Renal cortex interstitium (tissue), 15 donors: ENCODE measurements around the gene DNAH9. TPM values are rescaled to one million over a fixed set of nuclear protein-coding genes. Genes with fewer than 3 reads are reported as not detected.

Source experiments
- DNase-seq, 11 donors: peaks; one replicate each; pipeline ENCODE4 v3.0.0-alpha.2; 2013; ENCODE audit warnings: low read depth in 9 of 11, low spot score in 4 of 11; ENCODE audit errors: extremely low read depth in 1 of 11
- long read RNA-seq, 16 experiments: transcript quantifications; one replicate each; lab custom pipeline, GENCODE V29; 2026
- polyA plus RNA-seq, 3 donors: library from polyadenylated mRNA; unstranded; fragments of 120-200 nt; gene quantifications; one replicate each; pipeline ENCODE4 v1.2.1, GENCODE V29; 2013; ENCODE audit not compliant: insufficient read length in 3 of 3

Gene DNAH9, protein sequence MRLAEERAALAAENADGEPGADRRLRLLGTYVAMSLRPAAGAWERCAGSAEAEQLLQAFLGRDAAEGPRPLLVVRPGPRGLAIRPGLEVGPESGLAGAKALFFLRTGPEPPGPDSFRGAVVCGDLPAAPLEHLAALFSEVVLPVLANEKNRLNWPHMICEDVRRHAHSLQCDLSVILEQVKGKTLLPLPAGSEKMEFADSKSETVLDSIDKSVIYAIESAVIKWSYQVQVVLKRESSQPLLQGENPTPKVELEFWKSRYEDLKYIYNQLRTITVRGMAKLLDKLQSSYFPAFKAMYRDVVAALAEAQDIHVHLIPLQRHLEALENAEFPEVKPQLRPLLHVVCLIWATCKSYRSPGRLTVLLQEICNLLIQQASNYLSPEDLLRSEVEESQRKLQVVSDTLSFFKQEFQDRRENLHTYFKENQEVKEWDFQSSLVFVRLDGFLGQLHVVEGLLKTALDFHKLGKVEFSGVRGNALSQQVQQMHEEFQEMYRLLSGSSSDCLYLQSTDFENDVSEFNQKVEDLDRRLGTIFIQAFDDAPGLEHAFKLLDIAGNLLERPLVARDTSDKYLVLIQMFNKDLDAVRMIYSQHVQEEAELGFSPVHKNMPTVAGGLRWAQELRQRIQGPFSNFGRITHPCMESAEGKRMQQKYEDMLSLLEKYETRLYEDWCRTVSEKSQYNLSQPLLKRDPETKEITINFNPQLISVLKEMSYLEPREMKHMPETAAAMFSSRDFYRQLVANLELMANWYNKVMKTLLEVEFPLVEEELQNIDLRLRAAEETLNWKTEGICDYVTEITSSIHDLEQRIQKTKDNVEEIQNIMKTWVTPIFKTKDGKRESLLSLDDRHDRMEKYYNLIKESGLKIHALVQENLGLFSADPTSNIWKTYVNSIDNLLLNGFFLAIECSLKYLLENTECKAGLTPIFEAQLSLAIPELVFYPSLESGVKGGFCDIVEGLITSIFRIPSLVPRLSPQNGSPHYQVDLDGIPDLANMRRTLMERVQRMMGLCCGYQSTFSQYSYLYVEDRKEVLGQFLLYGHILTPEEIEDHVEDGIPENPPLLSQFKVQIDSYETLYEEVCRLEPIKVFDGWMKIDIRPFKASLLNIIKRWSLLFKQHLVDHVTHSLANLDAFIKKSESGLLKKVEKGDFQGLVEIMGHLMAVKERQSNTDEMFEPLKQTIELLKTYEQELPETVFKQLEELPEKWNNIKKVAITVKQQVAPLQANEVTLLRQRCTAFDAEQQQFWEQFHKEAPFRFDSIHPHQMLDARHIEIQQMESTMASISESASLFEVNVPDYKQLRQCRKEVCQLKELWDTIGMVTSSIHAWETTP (N-terminal part only)
- polyA plus RNA-seq: 1 to 10 TPM; 4.6 to 6.2 (median 5.1) TPM
- long read RNA-seq, donor 1: 0 reads
- long read RNA-seq, donor 2: 0 reads
- long read RNA-seq, donor 3: 0 reads
- long read RNA-seq, donor 4, partial matches to known transcripts: 0 of 2 reads
- long read RNA-seq, donor 4, other reads (novel, unspliced or antisense): 0 of 2 reads
- long read RNA-seq, donor 5: 0 reads
- long read RNA-seq, donor 6: 0 reads
- long read RNA-seq, donor 7: 0 reads
- long read RNA-seq, donor 8: 0 reads
- long read RNA-seq, donor 9, partial matches to known transcripts: 0 of 2 reads
- long read RNA-seq, donor 9, other reads (novel, unspliced or antisense): 0 of 2 reads
- long read RNA-seq, donor 10, partial matches to known transcripts: 0 of 2 reads
- long read RNA-seq, donor 10, other reads (novel, unspliced or antisense): 0 of 2 reads
- long read RNA-seq, donor 11: 0 reads
- long read RNA-seq, donor 12, partial matches to known transcripts: 0 of 1 reads
- long read RNA-seq, donor 12, other reads (novel, unspliced or antisense): 0 of 1 reads
- long read RNA-seq, donor 13: 0 reads
- long read RNA-seq, donor 14, partial matches to known transcripts: 0 of 2 reads
- long read RNA-seq, donor 14, other reads (novel, unspliced or antisense): 0 of 2 reads
- long read RNA-seq, donor 15, partial matches to known transcripts: 0 of 1 reads
- long read RNA-seq, donor 15, other reads (novel, unspliced or antisense): 0 of 1 reads
- long read RNA-seq, donor 16, partial matches to known transcripts: 0 of 1 reads
- long read RNA-seq, donor 16, other reads (novel, unspliced or antisense): 0 of 1 reads

DNA sequence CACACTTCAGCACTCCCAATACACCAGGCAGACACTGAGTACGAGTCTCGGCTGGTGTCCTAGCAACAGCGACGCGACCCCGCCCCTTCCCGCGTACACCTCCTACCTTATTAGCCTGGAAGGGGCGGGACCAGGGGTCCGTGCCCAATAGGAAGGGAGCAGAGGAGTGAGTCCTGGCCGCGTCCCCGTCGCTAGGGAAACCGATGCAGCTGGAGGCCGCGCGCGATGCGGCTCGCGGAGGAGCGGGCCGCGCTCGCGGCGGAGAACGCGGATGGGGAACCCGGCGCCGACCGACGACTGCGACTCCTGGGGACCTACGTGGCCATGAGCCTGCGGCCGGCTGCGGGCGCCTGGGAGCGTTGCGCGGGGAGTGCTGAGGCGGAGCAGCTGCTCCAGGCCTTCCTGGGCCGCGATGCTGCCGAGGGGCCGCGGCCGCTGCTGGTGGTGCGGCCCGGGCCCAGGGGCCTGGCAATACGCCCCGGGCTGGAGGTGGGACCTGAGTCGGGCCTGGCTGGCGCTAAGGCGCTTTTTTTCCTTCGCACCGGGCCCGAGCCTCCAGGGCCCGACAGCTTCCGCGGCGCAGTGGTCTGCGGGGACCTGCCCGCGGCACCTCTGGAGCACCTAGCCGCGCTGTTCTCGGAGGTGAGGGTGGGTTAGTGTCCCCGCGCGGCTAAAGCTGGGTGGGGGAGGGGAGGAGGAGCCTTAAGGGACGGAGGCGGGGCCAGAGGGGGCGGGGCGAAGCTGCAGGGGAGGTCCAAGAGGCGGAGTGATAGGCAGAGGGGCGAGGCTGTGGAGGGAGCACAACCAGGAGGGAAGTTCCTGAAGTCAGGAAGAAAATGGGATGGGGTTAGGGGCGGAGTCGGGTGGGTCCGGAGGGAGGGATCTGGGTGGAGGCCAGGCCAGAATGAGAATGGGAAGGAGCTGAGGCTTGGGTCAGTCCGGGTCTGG lies at the start of gene DNAH9:
Gene DNAH9, plus strand, starts transcription at position 197 of the 948 bp plus-strand sequence. Its CDS starts 29 bp downstream, at position 226.
- peak; percentile 88 to 98 (median 93) for DNase-seq

DNA sequence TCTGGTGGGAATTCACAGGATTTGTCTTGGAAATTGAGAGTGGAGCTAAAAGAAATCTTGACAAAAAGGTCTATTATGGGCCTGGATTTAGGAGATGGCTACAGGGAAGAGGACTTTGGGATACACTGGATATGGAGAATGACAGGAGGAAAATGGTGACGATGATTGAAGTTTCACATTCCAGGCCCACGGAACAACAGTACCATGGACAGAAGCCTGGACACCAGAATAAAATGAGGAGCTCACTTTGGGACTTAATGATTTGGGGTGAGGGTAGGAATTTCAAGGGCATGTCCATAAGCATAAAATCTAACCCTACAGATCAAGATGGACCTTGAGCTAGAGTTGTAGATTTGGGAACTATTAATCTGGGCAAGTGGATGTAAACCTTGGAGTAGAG lies 47.8 kb upstream of the DNAH9 start:
- no peak for DNase-seq

DNA sequence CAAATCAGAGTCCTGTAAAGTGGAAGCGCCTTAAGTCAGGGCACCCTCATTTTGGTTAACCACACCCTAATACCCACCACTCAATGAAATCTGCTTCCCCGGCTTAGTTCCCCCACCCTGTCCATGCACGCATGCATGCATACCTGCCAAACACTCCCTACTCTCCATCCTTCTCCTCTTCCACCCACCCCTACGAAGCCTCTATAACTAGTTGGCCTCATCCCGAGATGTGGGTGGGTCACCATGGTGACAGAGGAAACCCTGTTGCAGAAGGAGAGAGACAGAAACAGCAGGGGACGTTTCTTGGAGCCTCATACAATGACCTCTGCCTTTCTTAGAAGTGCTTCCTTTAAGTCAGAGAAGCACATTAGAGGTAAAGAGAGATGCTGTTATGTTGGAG lies 46.8 kb upstream of the DNAH9 start:
- no peak for DNase-seq

DNA sequence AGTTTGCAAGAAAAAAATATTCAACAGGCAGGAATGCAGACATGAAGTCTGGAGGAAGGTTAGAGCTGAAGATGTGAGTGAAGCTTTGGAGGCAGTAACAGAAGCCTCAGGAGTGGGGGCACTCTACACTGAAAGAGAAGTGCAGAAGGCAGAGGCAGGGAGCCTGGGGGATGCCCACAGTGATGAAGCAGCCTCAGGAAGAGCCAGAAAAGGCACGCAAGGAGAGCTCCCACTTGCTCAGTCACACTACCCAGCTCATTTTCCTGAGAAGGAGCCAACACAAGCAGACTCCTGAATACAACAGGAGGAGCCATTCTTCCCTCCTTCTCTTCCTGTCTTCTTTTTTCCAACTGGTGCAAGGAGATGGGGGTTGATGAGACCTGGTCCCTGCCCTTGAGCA lies 45.1 kb upstream of the DNAH9 start:
- no peak for DNase-seq

DNA sequence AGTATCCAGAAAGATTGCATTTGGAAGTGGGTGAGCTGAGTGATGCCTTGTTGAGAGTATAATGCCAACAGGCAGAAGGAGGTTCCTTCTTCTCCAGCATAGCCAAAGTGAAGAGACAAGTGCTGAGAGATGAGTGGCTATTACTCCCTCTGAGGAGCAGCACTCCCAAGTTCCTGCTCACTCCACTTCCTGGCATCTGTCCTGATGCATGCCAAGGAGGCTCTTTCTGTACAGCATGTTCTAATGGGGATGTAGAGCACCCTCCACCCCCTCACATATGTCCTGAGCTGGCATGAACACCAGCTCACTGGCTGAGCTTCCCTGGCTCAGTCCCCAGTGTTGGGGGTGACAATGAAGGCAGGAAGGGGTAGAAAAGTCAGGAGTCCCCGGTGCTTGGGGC lies 44.2 kb upstream of the DNAH9 start:
- DNase-seq: no peak

DNA sequence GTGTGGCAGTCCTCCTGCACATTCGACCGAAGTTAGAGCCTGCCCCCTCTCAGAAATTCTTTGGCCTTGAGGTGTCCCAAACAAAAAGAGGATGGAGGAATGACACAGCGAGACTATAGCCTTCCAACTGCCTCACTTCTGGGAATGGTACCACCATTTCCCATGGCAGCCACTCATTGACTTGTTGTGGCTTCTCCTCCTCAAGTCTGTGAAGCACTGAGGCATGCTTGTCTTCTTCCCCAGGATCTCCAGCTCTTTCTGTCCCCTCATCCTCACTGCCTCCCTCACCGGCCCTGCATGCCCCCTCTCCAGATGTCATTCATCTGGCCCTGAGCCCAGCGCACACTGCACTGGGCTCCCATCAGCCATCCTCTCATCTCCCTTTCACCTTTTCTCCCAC lies 43.7 kb upstream of the DNAH9 start:
- no peak for DNase-seq

DNA sequence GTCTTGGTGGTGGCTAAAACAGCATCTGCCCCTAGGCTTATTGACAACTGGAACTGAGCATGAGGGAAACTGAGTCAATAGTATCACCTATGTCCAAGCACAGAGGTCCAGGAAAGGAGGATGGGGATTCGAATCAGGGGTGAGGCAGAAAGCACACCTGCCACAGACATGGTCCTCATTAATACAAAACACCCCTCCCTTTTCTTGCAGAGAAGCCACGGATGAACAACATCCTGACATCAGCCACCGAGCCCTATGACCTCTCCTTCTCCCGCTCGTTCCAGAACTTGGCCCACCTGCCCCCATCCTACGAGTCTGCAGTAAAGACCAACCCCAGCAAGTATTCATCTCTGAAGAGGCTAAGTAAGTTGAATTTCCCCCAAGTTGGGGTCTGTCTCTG lies 42.7 kb upstream of the DNAH9 start:
- DNase-seq: no peak

DNA sequence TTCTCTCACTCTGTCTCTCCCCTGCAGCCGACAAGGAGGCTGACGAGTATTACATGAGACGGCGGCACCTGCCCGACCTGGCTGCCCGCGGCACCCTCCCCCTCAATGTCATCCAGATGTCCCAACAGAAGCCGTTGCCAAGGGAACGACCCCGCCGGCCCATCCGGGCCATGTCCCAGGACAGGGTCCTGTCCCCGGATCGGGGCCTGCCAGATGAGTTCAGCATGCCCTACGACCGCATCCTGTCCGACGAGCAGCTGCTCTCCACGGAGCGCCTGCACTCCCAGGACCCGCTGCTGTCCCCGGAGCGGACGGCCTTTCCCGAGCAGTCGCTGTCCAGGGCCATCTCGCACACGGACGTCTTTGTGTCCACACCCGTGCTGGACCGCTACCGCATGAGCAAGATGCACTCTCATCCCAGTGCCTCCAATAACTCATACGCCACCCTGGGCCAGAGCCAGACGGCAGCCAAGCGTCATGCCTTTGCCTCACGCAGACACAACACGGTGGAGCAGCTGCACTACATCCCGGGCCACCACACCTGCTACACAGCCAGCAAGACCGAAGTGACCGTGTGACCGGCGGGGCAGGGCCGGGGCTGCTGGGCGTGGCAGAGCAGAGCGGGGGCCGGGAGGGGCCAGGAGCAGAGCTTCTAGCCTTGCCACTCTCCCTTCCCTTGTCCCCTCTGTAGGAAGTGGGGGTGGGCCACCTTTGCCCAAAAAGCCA lies 40.4 kb upstream of the DNAH9 start:
- no peak for DNase-seq

DNA sequence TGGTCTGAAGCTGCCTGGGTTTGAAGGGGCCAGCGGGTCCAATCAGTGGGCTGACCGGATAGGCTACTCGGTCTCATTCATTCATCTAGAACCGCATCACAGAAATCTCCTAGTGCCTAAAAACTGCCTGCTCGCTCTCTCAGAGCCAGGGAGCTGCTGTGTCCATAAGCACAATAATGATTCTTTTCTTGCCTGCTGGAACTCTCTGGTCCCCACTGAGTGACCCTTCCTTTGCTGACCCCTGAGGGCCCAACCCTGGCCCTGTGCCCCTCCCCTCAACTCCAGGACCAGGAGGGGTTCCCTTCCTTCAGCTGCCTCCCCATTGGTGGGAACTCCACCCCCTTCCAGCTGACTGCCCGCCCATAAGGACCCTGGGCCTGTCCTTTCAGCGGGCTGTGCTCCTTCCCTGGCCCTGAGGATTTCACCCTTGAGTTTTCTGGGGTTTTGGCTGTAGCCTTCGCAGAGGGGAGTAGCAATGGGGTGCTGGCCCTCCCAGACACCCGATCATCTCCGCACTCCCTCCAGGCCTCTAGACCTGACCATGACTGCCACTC lies 39.5 kb upstream of the DNAH9 start:
- no peak for DNase-seq

DNA sequence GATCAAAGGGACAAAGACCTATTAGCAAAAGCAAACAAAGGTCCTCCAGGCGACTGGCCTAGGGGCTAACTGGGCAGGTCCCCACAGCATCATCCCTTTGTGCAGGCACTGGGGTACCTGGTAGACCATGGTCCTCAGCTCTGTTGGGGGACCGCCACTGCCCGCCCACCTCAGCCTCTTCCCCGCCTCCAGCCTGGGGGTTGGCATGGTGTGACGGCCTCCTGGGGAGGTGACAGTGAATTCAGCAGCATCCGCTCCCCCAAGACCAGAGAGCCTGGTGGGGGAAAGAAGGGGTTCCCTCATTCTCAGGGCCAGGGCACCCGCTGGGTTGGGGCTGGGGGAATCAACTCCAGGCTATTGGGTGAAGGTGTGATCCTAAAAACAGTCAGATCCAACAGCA lies 38.7 kb upstream of the DNAH9 start:
- DNase-seq: no peak

DNA sequence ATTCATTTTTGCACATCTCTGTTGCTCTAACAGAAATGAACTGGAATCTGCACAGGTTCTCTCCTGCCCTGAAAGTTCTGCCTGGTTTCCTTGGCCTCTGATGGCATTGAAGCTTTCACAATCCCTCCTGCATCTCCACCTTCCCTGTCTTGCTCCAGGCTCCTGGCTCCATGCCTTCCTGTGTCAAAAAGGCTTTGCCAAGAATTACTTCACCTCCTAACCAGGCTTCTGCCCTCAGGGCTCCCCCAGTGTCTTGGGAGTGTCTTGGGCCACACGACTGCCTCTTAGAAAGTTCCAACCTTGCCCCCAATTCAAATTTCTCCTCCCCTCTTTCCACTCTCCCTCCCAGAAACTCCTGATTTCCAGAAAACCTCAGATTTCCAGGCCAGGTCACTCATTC lies 37.0 kb upstream of the DNAH9 start:
- no peak for DNase-seq

DNA sequence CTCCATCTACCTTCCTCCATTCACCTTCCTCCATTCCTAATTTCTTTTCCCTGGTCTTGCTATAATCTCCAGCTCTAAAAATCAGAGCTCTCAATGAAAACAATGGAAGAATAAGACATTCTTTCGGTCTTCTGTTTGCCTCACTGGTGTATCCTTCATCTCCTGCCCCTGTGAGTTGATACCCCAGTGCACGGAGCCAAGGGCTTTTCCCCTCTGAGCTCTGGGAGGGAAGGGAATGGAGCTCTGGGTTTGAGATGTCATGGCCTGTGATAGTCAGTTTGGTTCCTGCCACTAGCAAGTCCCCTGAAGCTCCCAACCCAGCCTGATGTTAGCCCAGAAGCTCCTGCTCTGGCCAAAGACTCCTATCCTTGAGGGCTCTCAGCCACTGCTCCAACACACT lies 36.6 kb upstream of the DNAH9 start:
- DNase-seq: no peak

DNA sequence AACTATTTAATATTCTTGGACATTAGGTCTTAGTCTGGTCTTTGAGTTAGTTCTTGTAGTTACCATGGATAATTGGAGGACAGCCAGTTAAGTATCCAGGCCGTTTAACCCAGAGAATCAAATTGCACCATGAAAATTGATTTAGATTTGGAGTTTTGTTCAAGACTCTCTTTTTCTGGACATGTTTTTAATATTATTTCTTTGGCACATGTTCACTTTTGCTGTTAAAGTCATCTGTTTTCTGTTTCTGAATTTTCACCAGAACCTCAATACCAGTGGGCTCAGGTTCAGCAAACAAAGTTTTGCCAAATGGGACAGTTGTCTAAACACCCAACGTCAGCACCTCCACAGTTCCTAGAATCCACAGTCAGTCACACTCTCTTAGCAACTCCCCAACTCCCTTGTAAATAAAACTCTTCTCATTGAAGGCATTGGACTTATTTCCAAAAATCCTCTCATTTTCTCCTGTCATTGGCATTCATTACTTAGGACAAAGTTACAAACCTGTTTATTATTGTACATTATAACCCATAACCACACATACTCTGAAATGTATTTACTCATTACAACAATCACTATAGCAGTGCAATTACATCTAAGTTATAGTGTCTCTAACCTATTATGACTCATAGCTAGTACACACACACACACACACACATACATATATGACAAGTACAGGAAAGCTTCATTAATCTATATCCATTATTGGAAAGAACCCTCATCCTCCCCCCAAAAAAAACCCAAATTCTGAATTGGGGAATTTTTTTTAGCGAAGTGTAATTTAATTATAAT lies 33.5 kb upstream of the DNAH9 start:
- DNase-seq: no peak

DNA sequence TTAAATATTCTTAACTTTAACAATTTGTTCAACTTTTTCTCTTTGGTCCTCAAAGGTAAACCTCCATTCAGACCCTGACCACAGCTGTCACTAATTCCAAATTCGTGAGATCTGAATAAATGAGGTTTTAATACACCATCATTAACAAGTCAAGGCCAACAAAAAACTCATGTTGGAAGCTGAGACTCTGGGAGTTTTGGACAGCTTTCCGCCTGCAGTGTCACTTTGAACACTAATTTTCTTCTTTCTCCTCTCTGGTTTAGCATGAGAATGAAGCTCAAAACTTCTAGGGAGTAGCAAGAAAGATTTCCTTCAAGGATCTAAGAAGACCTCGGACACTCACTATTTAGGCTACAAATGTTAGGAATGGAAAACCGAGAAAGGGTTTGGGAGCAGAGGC lies 32.7 kb upstream of the DNAH9 start:
- DNase-seq: no peak

DNA sequence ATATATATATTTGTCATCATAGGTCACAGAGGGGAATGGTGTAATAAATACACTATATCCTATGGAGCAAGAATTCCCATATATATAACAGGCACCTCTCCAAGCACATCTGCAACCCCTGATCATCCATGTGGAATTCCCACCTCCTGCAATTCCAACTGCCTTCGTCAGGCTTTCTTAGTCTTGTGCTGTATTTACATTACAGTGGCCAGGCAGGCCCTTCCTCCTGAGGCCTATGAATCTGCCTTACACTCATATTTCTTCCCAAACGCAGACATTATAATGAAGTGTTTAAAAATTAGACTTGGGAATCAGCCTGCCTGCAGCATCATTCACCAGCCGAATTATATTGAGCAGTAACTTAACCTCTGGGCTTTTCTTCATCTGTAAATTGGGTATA lies 19.3 kb upstream of the DNAH9 start:
- no peak for DNase-seq
